H1 (cell line): ENCODE results near the gene ZFP14. TPM values are rescaled to one million over a fixed set of nuclear protein-coding genes. Genes with fewer than 3 reads are reported as not detected.
"Not testable (repeated sequence)": the region's sequence is repeated elsewhere in the genome, so short reads cannot be mapped to it uniquely, and the experiment has no call there.

Source experiments
- CTCF ChIA-PET: fragments of 300-600 bp; sonication (Branson Sonifier 250); formaldehyde crosslinking; loops from one replicate; lab custom pipeline; 2021; ENCODE audit not compliant: partially characterized antibody; lab: Charles Lee
- POLR2A ChIA-PET: fragments of 300-600 bp; sonication (Branson Sonifier 250); formaldehyde crosslinking; loops from one replicate; lab custom pipeline; 2021; ENCODE audit warnings: inconsistent platforms; ENCODE audit not compliant: partially characterized antibody; lab: Charles Lee
- DNase-seq, 2 experiments: peaks; one replicate each; pipeline versions ENCODE4 v3.0.0 to v3.0.0-alpha.2; 2010 to 2022; ENCODE audit warnings: low spot score in 2 of 2, low read depth in 1 of 2, mixed read lengths in 1 of 2
- FAIRE-seq: peaks from 2 replicates; lab custom pipeline; 2011; peaks lifted over from hg19 to GRCh38; lab: Jason Lieb, UNC
- H2AFZ ChIP-seq: 2 replicates; pipeline ENCODE4 v1.8.1; 2012; ENCODE audit warnings: low read length, inconsistent platforms
- H2AK5ac ChIP-seq: 2 replicates; pipeline ENCODE4 v1.6.1; 2013; ENCODE audit warnings: low read depth, low read length
- H2BK120ac ChIP-seq: replicated peaks from 2 replicates; pipeline ENCODE3; 2013; ENCODE audit warnings: low read depth, low read length, inconsistent platforms
- H2BK12ac ChIP-seq: 2 replicates; pipeline ENCODE4 v1.6.1; 2013; ENCODE audit warnings: low read depth, low read length
- H2BK15ac ChIP-seq: 2 replicates; pipeline ENCODE4 v1.6.1; 2013; ENCODE audit warnings: low read length
- H2BK20ac ChIP-seq: 2 replicates; pipeline ENCODE4 v1.6.1; 2013; ENCODE audit warnings: low read length
- H2BK5ac ChIP-seq: 2 replicates; pipeline ENCODE4 v1.6.1; 2013; ENCODE audit warnings: low read depth, low read length
- H3K14ac ChIP-seq: 2 replicates; pipeline ENCODE4 v1.6.1; 2013; ENCODE audit warnings: inconsistent platforms; ENCODE audit not compliant: insufficient read length
- H3K18ac ChIP-seq: 2 replicates; pipeline ENCODE4 v1.6.1; 2013; ENCODE audit warnings: low read length; ENCODE audit errors: extremely low read depth
- H3K23ac ChIP-seq: 2 replicates; pipeline ENCODE4 v1.6.1; 2013; ENCODE audit warnings: inconsistent platforms; ENCODE audit not compliant: insufficient read length
- H3K23me2 ChIP-seq: 2 replicates; pipeline ENCODE4 v1.6.1; 2013; ENCODE audit warnings: low read depth, low read length
- H3K27ac ChIP-seq: 2 replicates; pipeline ENCODE4 v1.6.1; 2011; ENCODE audit warnings: low read depth, low read length, inconsistent platforms
- H3K27me3 ChIP-seq, 4 experiments: replicated peaks in 1 of 4; 1 replicate in 1 of 4; 2 replicates in 3 of 4; pipeline versions ENCODE4 v1.6.1 to v1.8.1; 2011 to 2013; ENCODE audit warnings: low read length in 3 of 4, mild to moderate bottlenecking in 3 of 4, inconsistent platforms in 2 of 4, mixed read lengths in 2 of 4, moderate library complexity in 1 of 4; ENCODE audit not compliant: control insufficient read depth in 3 of 4, insufficient read depth in 3 of 4; ENCODE audit errors: extremely low read depth in 1 of 4
- H3K36me3 ChIP-seq, 4 experiments: 2 replicates each; pipeline versions ENCODE4 v1.6.1 to v1.8.1; 2011 to 2013; ENCODE audit warnings: mild to moderate bottlenecking in 4 of 4, low read length in 3 of 4, moderate library complexity in 2 of 4, control low read depth in 1 of 4, inconsistent platforms in 1 of 4; ENCODE audit not compliant: insufficient read depth in 4 of 4, control insufficient read depth in 2 of 4
- H3K4ac ChIP-seq: replicated peaks from 2 replicates; pipeline ENCODE3; 2013; ENCODE audit warnings: low read length, low read depth, mixed read lengths, inconsistent platforms; ENCODE audit not compliant: insufficient read length
- H3K4me1 ChIP-seq, 4 experiments: replicated peaks in 1 of 4; 1 replicate in 1 of 4; 2 replicates in 3 of 4; pipeline versions ENCODE4 v1.6.1 to v1.8.1; 2011 to 2013; ENCODE audit warnings: low read length in 3 of 4, inconsistent platforms in 2 of 4, mixed read lengths in 1 of 4; ENCODE audit not compliant: insufficient read depth in 4 of 4, control insufficient read depth in 3 of 4
- H3K4me2 ChIP-seq, 2 experiments: 2 replicates each; pipeline versions ENCODE4 v1.6.1 to v1.8.1; 2011 to 2013; ENCODE audit warnings: low read depth in 2 of 2, low read length in 2 of 2, control low read depth in 1 of 2, inconsistent platforms in 1 of 2, mild to moderate bottlenecking in 1 of 2; ENCODE audit not compliant: insufficient read depth in 1 of 2
- H3K4me3 ChIP-seq, 4 experiments: fragments of 200-600, 300-600 bp in 1 of 4; sonication (generic), shearing (Covaris generic), sonication (Bioruptor Twin) in 1 of 4; 2 replicates each; pipeline versions ENCODE4 v1.5.1 to v1.8.1; 2011 to 2016; ENCODE audit warnings: low read length in 4 of 4, low read depth in 3 of 4, control low read depth in 2 of 4, inconsistent platforms in 2 of 4, mild to moderate bottlenecking in 2 of 4, mixed read lengths in 1 of 4, moderate library complexity in 1 of 4; ENCODE audit not compliant: insufficient read depth in 2 of 4; ENCODE audit errors: extremely low read depth in 1 of 4
- H3K56ac ChIP-seq: replicated peaks from 2 replicates; pipeline ENCODE3; 2013; ENCODE audit warnings: low read depth, mild to moderate bottlenecking, mixed read lengths, low read length, inconsistent platforms; ENCODE audit not compliant: insufficient read length
- H3K79me1 ChIP-seq: 2 replicates; pipeline ENCODE4 v1.6.1; 2013; ENCODE audit warnings: low read depth, low read length, control low read depth
- H3K79me2 ChIP-seq, 2 experiments: 2 replicates each; pipeline versions ENCODE4 v1.6.1 to v1.8.1; 2012 to 2013; ENCODE audit warnings: low read length in 2 of 2, mild to moderate bottlenecking in 2 of 2, inconsistent platforms in 1 of 2; ENCODE audit not compliant: insufficient read depth in 2 of 2, control insufficient read depth in 1 of 2
- H3K9ac ChIP-seq, 4 experiments: replicated peaks in 1 of 4; 1 replicate in 1 of 4; 2 replicates in 3 of 4; pipeline versions ENCODE4 v1.6.1 to v1.8.1; 2011 to 2013; ENCODE audit warnings: low read depth in 3 of 4, low read length in 3 of 4, control low read depth in 2 of 4, mild to moderate bottlenecking in 2 of 4, moderate library complexity in 2 of 4, inconsistent platforms in 1 of 4; ENCODE audit errors: extremely low read depth in 1 of 4
- H3K9me3 ChIP-seq, 2 experiments: 2 replicates each; pipeline versions ENCODE4 v1.6.1 to v1.8.1; 2012 to 2013; ENCODE audit warnings: mild to moderate bottlenecking in 2 of 2, moderate library complexity in 2 of 2, control low read depth in 1 of 2, inconsistent platforms in 1 of 2, low read depth in 1 of 2, low read length in 1 of 2, mixed read lengths in 1 of 2; ENCODE audit not compliant: insufficient read depth in 2 of 2
- H4K20me1 ChIP-seq, 2 experiments: replicated peaks in 1 of 2; 2 replicates each; pipeline versions ENCODE3 to v1.8.1; 2011 to 2013; ENCODE audit warnings: inconsistent platforms in 2 of 2, low read length in 2 of 2, mild to moderate bottlenecking in 1 of 2; ENCODE audit not compliant: insufficient read depth in 2 of 2, control insufficient read depth in 1 of 2
- H4K5ac ChIP-seq: 2 replicates; pipeline ENCODE4 v1.6.1; 2013; ENCODE audit warnings: low read length, low read depth, mixed read lengths, inconsistent platforms; ENCODE audit not compliant: insufficient read length
- H4K8ac ChIP-seq: 2 replicates; pipeline ENCODE4 v1.8.0; 2013; ENCODE audit warnings: mild to moderate bottlenecking, moderate library complexity, low read length, inconsistent platforms; ENCODE audit not compliant: insufficient read depth; ENCODE audit errors: extremely low read depth
- H4K91ac ChIP-seq: replicated peaks from 2 replicates; pipeline ENCODE3; 2013; ENCODE audit warnings: low read length, mixed read lengths, inconsistent platforms; ENCODE audit not compliant: insufficient read length
- WGBS, 2 experiments: shearing (Covaris generic) in 1 of 2; methylation state at CpG; one replicate each; pipeline versions ENCODE4 v1.1.6 to v1.1.7; 2013 to 2015; ENCODE audit warnings: low lambda C conversion rate in 2 of 2, mixed read lengths in 2 of 2, inconsistent platforms in 1 of 2, low coverage in 1 of 2, missing lambda C conversion rate in 1 of 2; ENCODE audit not compliant: insufficient replicate concordance in 2 of 2, insufficient coverage in 1 of 2, insufficient read length in 1 of 2; ENCODE audit errors: extremely low coverage in 1 of 2, missing lambda C conversion rate in 1 of 2; 5-methylcytosine and 5-hydroxymethylcytosine counted together
- polyA plus RNA-seq, 7 experiments: library from polyadenylated mRNA; depleted of rRNA in 3 of 7; stranded (reverse) in 5 of 7; unstranded in 2 of 7; fragments of >200 nt in 5 of 7; fragments of 200-250 nt in 2 of 7; gene quantifications; 1 replicate in 5 of 7; 2 replicates in 1 of 7; 4 replicates in 1 of 7; pipeline versions ENCODE4 v1.2.1 to v1.2.3, GENCODE V29; 2011 to 2013; ENCODE audit warnings: missing spikeins in 2 of 7, mixed read lengths in 2 of 7
- total RNA-seq: library from RNA; stranded (reverse); fragmentation: NEBNext Ultra II Directional; extraction: Animal tissue kit (Norgen Biotek cat#: 25700); gene quantifications from 2 replicates; pipeline ENCODE4 v1.2.1, GENCODE V29; 2021

ZFP14 gene
- total and polyA plus RNA-seq, 2 of the 8 experiments (the other 6 are each of a cell fraction or from before 2014, with no cell fraction given): 1.7 to 8.2 TPM

- H3K79me1 ChIP-seq, CTCF ChIA-PET, H2BK15ac ChIP-seq, H3K4ac ChIP-seq, H3K4me2 ChIP-seq, H3K9me3 ChIP-seq, H2BK12ac ChIP-seq, H3K23me2 ChIP-seq, H3K23ac ChIP-seq, H3K14ac ChIP-seq, FAIRE-seq, DNase-seq, H4K20me1 ChIP-seq, H2BK120ac ChIP-seq, H3K56ac ChIP-seq, H3K27ac ChIP-seq, H3K9ac ChIP-seq, H3K4me1 ChIP-seq, H3K4me3 ChIP-seq, H3K27me3 ChIP-seq, H4K5ac ChIP-seq, H4K8ac ChIP-seq, H3K79me2 ChIP-seq, H3K18ac ChIP-seq, H2BK20ac ChIP-seq, H4K91ac ChIP-seq, H2AK5ac ChIP-seq, H2AFZ ChIP-seq, H2BK5ac ChIP-seq: not testable (repeated sequence)
- POLR2A ChIA-PET: interaction anchor here (0.7 kb wide), 1 partner anchor 878 kb away, joined by 3 read pairs; no protein-coding TSS in a partner anchor
- H3K36me3 ChIP-seq: peaks cover 4 to 37% (median 15%) of the 10 kb centered on the region in 4 experiments
- WGBS, 2 experiments: no CpG with 5 or more reads among the region's 1 CpG
Measured at GRCh38 chr19:36315164-36315563, 63.8 kb downstream of the ZFP14 start.

GRCh38 chr19:36314053-36314452, 64.9 kb downstream of the ZFP14 start:
- FAIRE-seq, H4K91ac ChIP-seq, H3K79me1 ChIP-seq, H3K27ac ChIP-seq, H3K79me2 ChIP-seq, H2BK20ac ChIP-seq, H4K5ac ChIP-seq, H3K23ac ChIP-seq, H3K56ac ChIP-seq, H2BK120ac ChIP-seq, H3K9me3 ChIP-seq, H2BK5ac ChIP-seq, CTCF ChIA-PET, DNase-seq, H3K4me3 ChIP-seq, H3K4me2 ChIP-seq, POLR2A ChIA-PET, H2BK12ac ChIP-seq, H3K4me1 ChIP-seq, H3K27me3 ChIP-seq, H3K4ac ChIP-seq, H3K18ac ChIP-seq, H3K9ac ChIP-seq, H3K23me2 ChIP-seq, H2AFZ ChIP-seq, H4K8ac ChIP-seq, H2BK15ac ChIP-seq, H3K14ac ChIP-seq, H4K20me1 ChIP-seq, H2AK5ac ChIP-seq: not testable (repeated sequence)
- H3K36me3 ChIP-seq: peaks cover 2 to 28% (median 10%) of the 10 kb centered on the region in 4 experiments; a peak in 6 of 8 replicates
- WGBS, 2 experiments: 100% methylated on average over 3 of the region's 5 CpGs; no CpG with 5 or more reads in 1 of the 2 experiments
